IMR-90 (cell line): ENCODE results near the gene WDR27. TPM values are rescaled to one million over a fixed set of nuclear protein-coding genes. Genes with fewer than 3 reads are reported as not detected.

ENCODE experiments used
- ATAC-seq: fragments of 200-7000 bp; cut with Tn5 transposase; 2 replicates; pipeline ENCODE4 v1.9.1; 2020; ENCODE audit warnings: low read depth, mild to moderate bottlenecking, moderate library complexity
- BruUV-seq: library from RNA; stranded (reverse); fragments of 400-500 nt; replicated peaks from 2 replicates; lab custom pipeline; 2021; lab: Mats Ljungman, UMichigan
- CTCF ChIA-PET: fragments of 300-600 bp; formaldehyde crosslinking; extraction: SDS; loops from one replicate; lab custom pipeline; 2021; ENCODE audit warnings: antibody characterized with exemption; lab: Yijun Ruan, JAX
- POLR2A ChIA-PET: fragments of 300-600 bp; sonication (Branson Sonifier 250); formaldehyde crosslinking; loops from one replicate; lab custom pipeline; 2022; ENCODE audit warnings: antibody characterized with exemption; ENCODE audit not compliant: unreplicated experiment; lab: Charles Lee
- DNase-seq: peaks from one replicate; pipeline ENCODE4 v3.0.0; 2013
- H2AFZ ChIP-seq: replicated peaks from 2 replicates; pipeline ENCODE3; 2013; ENCODE audit warnings: low read length, mild to moderate bottlenecking; ENCODE audit not compliant: poor library complexity
- H2AK5ac ChIP-seq: 2 replicates; pipeline ENCODE4 v1.6.1; 2013; ENCODE audit warnings: low read depth, low read length, inconsistent platforms
- H2AK9ac ChIP-seq: replicated peaks from 2 replicates; pipeline ENCODE3; 2013; ENCODE audit warnings: mild to moderate bottlenecking, low read depth, low read length, moderate library complexity; ENCODE audit not compliant: poor library complexity
- H2BK120ac ChIP-seq: 2 replicates; pipeline ENCODE4 v1.6.1; 2013; ENCODE audit warnings: low read depth, low read length, inconsistent platforms
- H2BK15ac ChIP-seq: 3 replicates; pipeline ENCODE4 v1.6.1; 2013; ENCODE audit warnings: low read depth, low read length, inconsistent platforms
- H2BK20ac ChIP-seq: 2 replicates; pipeline ENCODE4 v1.6.1; 2013; ENCODE audit warnings: low read depth, mild to moderate bottlenecking, inconsistent platforms, low read length, moderate library complexity
- H2BK5ac ChIP-seq: 2 replicates; pipeline ENCODE4 v1.6.1; 2013; ENCODE audit warnings: mild to moderate bottlenecking, low read depth, low read length, inconsistent platforms; ENCODE audit not compliant: poor library complexity, severe bottlenecking
- H3K14ac ChIP-seq: replicated peaks from 2 replicates; pipeline ENCODE4 v1.6.1; 2013; ENCODE audit warnings: low read depth, low read length, inconsistent platforms
- H3K18ac ChIP-seq: 2 replicates; pipeline ENCODE4 v1.6.1; 2013; ENCODE audit warnings: low read depth, low read length, control low read depth
- H3K23ac ChIP-seq: 2 replicates; pipeline ENCODE4 v1.6.1; 2013; ENCODE audit warnings: low read depth, low read length, inconsistent platforms
- H3K27ac ChIP-seq: 2 replicates; pipeline ENCODE4 v1.5.1; 2013; ENCODE audit warnings: mild to moderate bottlenecking, control low read depth, low read length; ENCODE audit not compliant: insufficient read depth
- H3K27me3 ChIP-seq: 2 replicates; pipeline ENCODE4 v1.6.1; 2013; ENCODE audit warnings: low read length; ENCODE audit not compliant: control insufficient read depth, insufficient read depth
- H3K36me3 ChIP-seq: 2 replicates; pipeline ENCODE4 v1.6.1; 2013; ENCODE audit warnings: low read length, mixed read lengths; ENCODE audit not compliant: control insufficient read depth, insufficient read depth
- H3K4ac ChIP-seq: 2 replicates; pipeline ENCODE4 v1.6.1; 2013; ENCODE audit warnings: low read depth, low read length, inconsistent platforms
- H3K4me1 ChIP-seq: 2 replicates; pipeline ENCODE4 v1.6.1; 2013; ENCODE audit warnings: low read length, mixed read lengths; ENCODE audit not compliant: control insufficient read depth, insufficient read depth
- H3K4me2 ChIP-seq: 2 replicates; pipeline ENCODE4 v1.6.1; 2013; ENCODE audit warnings: low read depth, mild to moderate bottlenecking, control low read depth, low read length, moderate library complexity
- H3K4me3 ChIP-seq: 2 replicates; pipeline ENCODE4 v1.5.1; 2013; ENCODE audit warnings: low read depth, mild to moderate bottlenecking, control low read depth, low read length, moderate library complexity; ENCODE audit not compliant: insufficient read depth
- H3K56ac ChIP-seq: 2 replicates; pipeline ENCODE4 v1.6.1; 2013; ENCODE audit warnings: low read length, inconsistent platforms; ENCODE audit not compliant: insufficient read depth; ENCODE audit errors: extremely low read depth
- H3K79me1 ChIP-seq, 2 experiments: 2 replicates each; pipeline ENCODE4 v1.6.1; 2013; ENCODE audit warnings: low read length in 2 of 2, inconsistent platforms in 1 of 2, low read depth in 1 of 2
- H3K9ac ChIP-seq: 2 replicates; pipeline ENCODE4 v1.6.1; 2013; ENCODE audit warnings: low read depth, low read length, control low read depth
- H3K9me1 ChIP-seq: 2 replicates; pipeline ENCODE4 v1.6.1; 2013; ENCODE audit warnings: low read length, inconsistent platforms; ENCODE audit not compliant: insufficient read depth
- H3K9me3 ChIP-seq: 2 replicates; pipeline ENCODE4 v1.6.1; 2013; ENCODE audit warnings: low read length; ENCODE audit not compliant: control insufficient read depth, insufficient read depth
- H4K20me1 ChIP-seq: 2 replicates; pipeline ENCODE4 v1.6.1; 2013; ENCODE audit warnings: low read length, inconsistent platforms; ENCODE audit not compliant: insufficient read depth
- H4K5ac ChIP-seq: 2 replicates; pipeline ENCODE4 v1.6.1; 2013; ENCODE audit warnings: mild to moderate bottlenecking, low read depth, low read length, control low read depth
- H4K8ac ChIP-seq, 2 experiments: 2 replicates each; pipeline ENCODE4 v1.6.1; 2013; ENCODE audit warnings: low read depth in 2 of 2, low read length in 2 of 2, control low read depth in 1 of 2, inconsistent platforms in 1 of 2
- H4K91ac ChIP-seq: 2 replicates; pipeline ENCODE4 v1.6.1; 2013; ENCODE audit warnings: low read depth, low read length, inconsistent platforms; ENCODE audit not compliant: insufficient read depth
- BHLHE40 ChIP-seq: fragments of 150-350 bp; IDR thresholded peaks from 2 replicates; pipeline ENCODE4 v1.6.1; 2016; ENCODE audit warnings: mild to moderate bottlenecking, low read depth, low read length
- CEBPB ChIP-seq: IDR thresholded peaks from 2 replicates; pipeline ENCODE4 v1.6.1; 2012; ENCODE audit warnings: low read depth, low read length, improper control_type of control experiment
- CHD1 ChIP-seq: IDR thresholded peaks from 2 replicates; pipeline ENCODE4 v1.6.1; 2012; ENCODE audit warnings: low read depth, low read length, improper control_type of control experiment
- ELK1 ChIP-seq: fragments of 150-350 bp; IDR thresholded peaks from 2 replicates; pipeline ENCODE4 v1.6.1; 2016; ENCODE audit warnings: low read depth, mild to moderate bottlenecking, low read length, moderate library complexity, borderline replicate concordance
- MAFK ChIP-seq: IDR thresholded peaks from 2 replicates; pipeline ENCODE4 v1.6.1; 2012; ENCODE audit warnings: low read depth, low read length, improper control_type of control experiment
- MAZ ChIP-seq: IDR thresholded peaks from 2 replicates; pipeline ENCODE4 v1.6.1; 2012; ENCODE audit warnings: low read depth, mild to moderate bottlenecking, low read length, improper control_type of control experiment, moderate library complexity, borderline replicate concordance
- MXI1 ChIP-seq: IDR thresholded peaks from 2 replicates; pipeline ENCODE4 v1.6.1; 2012; ENCODE audit warnings: low read depth, mild to moderate bottlenecking, low read length, moderate library complexity, borderline replicate concordance
- NFE2L2 ChIP-seq: fragments of 150-350 bp; IDR thresholded peaks from 2 replicates; pipeline ENCODE4 v1.6.1; 2016; ENCODE audit warnings: low read depth, mild to moderate bottlenecking, low read length
- POLR2A ChIP-seq: IDR thresholded peaks from 2 replicates; pipeline ENCODE4 v1.6.1; 2012; ENCODE audit warnings: mild to moderate bottlenecking, low read depth, low read length
- RAD21 ChIP-seq: IDR thresholded peaks from 2 replicates; pipeline ENCODE4 v1.6.1; 2012; ENCODE audit warnings: low read length, improper control_type of control experiment
- RCOR1 ChIP-seq: IDR thresholded peaks from 2 replicates; pipeline ENCODE4 v1.6.1; 2012; ENCODE audit warnings: mild to moderate bottlenecking, low read length, improper control_type of control experiment; ENCODE audit not compliant: insufficient replicate concordance
- RFX5 ChIP-seq: IDR thresholded peaks from 2 replicates; pipeline ENCODE4 v1.8.0; 2012; ENCODE audit warnings: low read depth, mild to moderate bottlenecking, low read length, moderate library complexity
- SMC3 ChIP-seq: fragments of 150-350 bp; IDR thresholded peaks from 2 replicates; pipeline ENCODE4 v1.6.1; 2016; ENCODE audit warnings: low read depth, mild to moderate bottlenecking, antibody characterized with exemption, low read length, moderate library complexity
- WGBS, 2 experiments: methylation state at CpG; one replicate each; pipeline versions ENCODE4 v1.1.5 to v1.1.7; 2013; ENCODE audit warnings: missing lambda C conversion rate in 2 of 2; ENCODE audit not compliant: insufficient read length in 1 of 2; ENCODE audit errors: extremely low coverage in 2 of 2; 5-methylcytosine and 5-hydroxymethylcytosine counted together
- dilution Hi-C: fragments of 300-500 bp; cut with HindIII; formaldehyde crosslinking; loops from one replicate; pipeline ENCODE4 v1.14.3; 2018; ENCODE audit warnings: low sequenced_read_pairs; ENCODE audit not compliant: unreplicated experiment
- in situ Hi-C: fragments of 300-500 bp; cut with MboI; formaldehyde crosslinking; loops from 3 replicates; pipeline ENCODE4 v1.14.3; 2019; ENCODE audit warnings: low sequenced_read_pairs, inconsistent platforms, mixed read lengths
- intact Hi-C: fragments of 100-400 bp; cut with micrococcal nuclease; formaldehyde crosslinking; loops from 2 replicates; pipeline ENCODE4 v1.10.0; 2022
- polyA plus RNA-seq, 3 experiments: library from polyadenylated mRNA; depleted of rRNA; stranded (reverse); fragments of >200 nt; gene quantifications; 2 replicates each; pipeline ENCODE4 v1.2.3, GENCODE V29; 2012; ENCODE audit warnings: low replicate concordance in 1 of 3
- total RNA-seq: library from RNA; depleted of rRNA; stranded (reverse); fragments of >200 nt; gene quantifications from 2 replicates; pipeline ENCODE4 v1.2.3, GENCODE V29; 2012
- TF ChIP-seq, protein P1 (sequence below): conservative IDR thresholded peaks from 2 replicates; pipeline ENCODE4 v1.5.1; 2012; ENCODE audit warnings: mild to moderate bottlenecking, low read depth, low read length, improper control_type of control experiment
- TF ChIP-seq, protein P2 (sequence below): fragments of 150-350 bp; IDR thresholded peaks from 2 replicates; pipeline ENCODE4 v1.6.1; 2017; ENCODE audit warnings: mild to moderate bottlenecking, antibody characterized with exemption, low read length, low read depth

WDR27 gene
- total and polyA plus RNA-seq, 2 of the 4 experiments (the other 2 are of a cell fraction) = 7.0 to 18.5 TPM

- Histone ChIP-seq H3K36me3 (no peaks in the 10 kb centered on the region), H3K79me1 (no peaks in the 10 kb centered on the region), H3K18ac (no peak overlapping the region), H3K9ac (no peak overlapping the region), H3K9me3 (no peaks in the 10 kb centered on the region), H2BK5ac (no peak overlapping the region), H3K56ac (no peak overlapping the region), H3K4me3 (no peak overlapping the region; the same call in 1 of the 2 replicates), H2BK120ac (no peak overlapping the region), H2AK9ac (peak overlapping the region; percentile 22), H2BK15ac (no peak overlapping the region), H3K27ac (0 out of 2 replicates have a peak overlapping the region, but pooled peaks have one; percentile 3), H3K23ac (no peak overlapping the region), H2BK20ac (no peak overlapping the region), H4K91ac (peak overlapping the region; percentile 6; the same call in 1 of the 2 replicates), H3K4me2 (no peak overlapping the region), H4K20me1 (no peaks in the 10 kb centered on the region), H3K14ac (no peak overlapping the region), H2AFZ (peak overlapping the region; percentile 67), H3K4me1 (peaks cover 15% of the 10 kb centered on the region), H2AK5ac (no peak overlapping the region), H3K27me3 (no peaks in the 10 kb centered on the region), H4K5ac (no peak overlapping the region), H3K4ac (no peak overlapping the region), H3K9me1 (peaks cover 3% of the 10 kb centered on the region; the same call in 1 of the 2 replicates), H4K8ac (no peak overlapping the region)
- 100% methylated on average over 2 of the region's 28 CpGs; no CpG with 5 or more reads in 1 of the 2 experiments for WGBS, 2 experiments
- POLR2A ChIA-PET = interaction anchor here (0.6 kb wide), 1 partner anchor 27 kb away, joined by 3 read pairs; no protein-coding TSS in a partner anchor
- no TSS peak for BruUV-seq
- intact Hi-C loops (no loop called here), in situ Hi-C loops (no loop called here), dilution Hi-C loops (no loop called here)
- DNase-seq = no peak
- no peak for ATAC-seq
- CTCF ChIA-PET = no interaction called here
- TF ChIP-seq NFE2L2 (no peak), RFX5 (no peak), RCOR1 (no peak), MAZ (no peak), ELK1 (no peak), RAD21 (no peak), CEBPB (no peak), POLR2A (no peak), BHLHE40 (no peak), MXI1 (no peak), SMC3 (no peak), MAFK (no peak), CHD1 (no peak)
- TF ChIP-seq, protein P1, sequence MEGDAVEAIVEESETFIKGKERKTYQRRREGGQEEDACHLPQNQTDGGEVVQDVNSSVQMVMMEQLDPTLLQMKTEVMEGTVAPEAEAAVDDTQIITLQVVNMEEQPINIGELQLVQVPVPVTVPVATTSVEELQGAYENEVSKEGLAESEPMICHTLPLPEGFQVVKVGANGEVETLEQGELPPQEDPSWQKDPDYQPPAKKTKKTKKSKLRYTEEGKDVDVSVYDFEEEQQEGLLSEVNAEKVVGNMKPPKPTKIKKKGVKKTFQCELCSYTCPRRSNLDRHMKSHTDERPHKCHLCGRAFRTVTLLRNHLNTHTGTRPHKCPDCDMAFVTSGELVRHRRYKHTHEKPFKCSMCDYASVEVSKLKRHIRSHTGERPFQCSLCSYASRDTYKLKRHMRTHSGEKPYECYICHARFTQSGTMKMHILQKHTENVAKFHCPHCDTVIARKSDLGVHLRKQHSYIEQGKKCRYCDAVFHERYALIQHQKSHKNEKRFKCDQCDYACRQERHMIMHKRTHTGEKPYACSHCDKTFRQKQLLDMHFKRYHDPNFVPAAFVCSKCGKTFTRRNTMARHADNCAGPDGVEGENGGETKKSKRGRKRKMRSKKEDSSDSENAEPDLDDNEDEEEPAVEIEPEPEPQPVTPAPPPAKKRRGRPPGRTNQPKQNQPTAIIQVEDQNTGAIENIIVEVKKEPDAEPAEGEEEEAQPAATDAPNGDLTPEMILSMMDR = no peak
- TF ChIP-seq, protein P2, sequence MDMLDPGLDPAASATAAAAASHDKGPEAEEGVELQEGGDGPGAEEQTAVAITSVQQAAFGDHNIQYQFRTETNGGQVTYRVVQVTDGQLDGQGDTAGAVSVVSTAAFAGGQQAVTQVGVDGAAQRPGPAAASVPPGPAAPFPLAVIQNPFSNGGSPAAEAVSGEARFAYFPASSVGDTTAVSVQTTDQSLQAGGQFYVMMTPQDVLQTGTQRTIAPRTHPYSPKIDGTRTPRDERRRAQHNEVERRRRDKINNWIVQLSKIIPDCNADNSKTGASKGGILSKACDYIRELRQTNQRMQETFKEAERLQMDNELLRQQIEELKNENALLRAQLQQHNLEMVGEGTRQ = no peak
These were observed 277.6 kb downstream of the WDR27 start for GRCh38 chr6:169424149-169424804.
